Measurements from ENCODE around the gene RTN3. TPM values are rescaled to one million over a fixed set of nuclear protein-coding genes. Genes with fewer than 3 reads are reported as not detected.
A peak's percentile ranks its signal among the peaks of the same experiment; 100 is the strongest.

RTN3 gene
- total RNA-seq, 1 experiment from 2014 or later = 173 TPM

- Histone ChIP-seq H3K4ac (ENCODE audit: low read depth, low read length) (no peak within 1 kb of the TSS), H2AFZ (ENCODE audit: low read length) (no peak within 1 kb of the TSS), H3K23ac (ENCODE audit: insufficient read length, low read depth, low read length) (no peak within 1 kb of the TSS), H3K14ac (ENCODE audit: insufficient read depth, low read length) (peak within 1 kb of the TSS; percentile 58), H3K27ac (ENCODE audit: insufficient read length, low read depth, low read length) (no peak within 1 kb of the TSS), H4K20me1 (ENCODE audit: control insufficient read depth, insufficient read depth, insufficient read length) (no peaks in the 10 kb centered on the region), H2BK120ac (ENCODE audit: low read depth, low read length, poor library complexity, severe bottlenecking) (no peak within 1 kb of the TSS), H2BK5ac (ENCODE audit: insufficient read length, low read length) (no peak within 1 kb of the TSS), H3K79me2 (ENCODE audit: insufficient read depth, low read length) (peaks cover 3% of the 10 kb centered on the region; the same call in 1 of the 2 replicates), H2BK20ac (ENCODE audit: low read depth, low read length, poor library complexity, severe bottlenecking) (no peak within 1 kb of the TSS), H3K9ac (ENCODE audit: extremely low read depth, insufficient read length, low read length) (peak within 1 kb of the TSS; percentile 24), H3K27me3 (ENCODE audit: insufficient read depth, low read length) (peaks cover 7% of the 10 kb centered on the region; the same call in 1 of the 2 replicates), H3K79me1 (ENCODE audit: insufficient read depth, low read depth, low read length, poor library complexity, severe bottlenecking) (no peaks in the 10 kb centered on the region), H3K9me3 (ENCODE audit: control insufficient read depth, low read depth, low read length) (no peaks in the 10 kb centered on the region), H2BK12ac (ENCODE audit: insufficient read length, low read depth, low read length) (no peak within 1 kb of the TSS), H3K56ac (ENCODE audit: insufficient read length, low read depth, low read length) (no peak within 1 kb of the TSS), H4K91ac (ENCODE audit: insufficient read length, low read depth, low read length) (no peak within 1 kb of the TSS), H3T11ph (ENCODE audit: low read length) (no peak within 1 kb of the TSS), H3K4me1 (ENCODE audit: insufficient read depth, low read length) (peaks cover 3% of the 10 kb centered on the region; the same call in 1 of the 2 replicates), H2BK15ac (ENCODE audit: low read depth, low read length) (no peak within 1 kb of the TSS), H3K18ac (ENCODE audit: insufficient read length, low read depth, low read length) (no peak within 1 kb of the TSS), H3K23me2 (ENCODE audit: insufficient read length, low read depth, low read length, poor library complexity, severe bottlenecking) (peaks cover 15% of the 10 kb centered on the region), H4K8ac (replicated peaks; ENCODE audit: insufficient read length, low read depth, low read length) (no peak within 1 kb of the TSS), H2AK5ac (ENCODE audit: insufficient read length, low read length) (no peak within 1 kb of the TSS), H4K5ac (ENCODE audit: insufficient read length, low read depth, low read length) (no peak within 1 kb of the TSS), H3K4me2 (ENCODE audit: insufficient read depth, insufficient read length, low read length) (peak within 1 kb of the TSS; percentile 78)
- no peak; the same call in 1 of the 3 replicates for TF ChIP-seq CTCF (conservative IDR thresholded peaks at IDR 0.05)
- peaks cover 24% of the 10 kb centered on the region for H3K27me3 Mint-ChIP-seq (ENCODE audit: low read depth)
- H3K4me3 Mint-ChIP-seq = peak within 1 kb of the TSS; percentile 90 to 94
- DNase-seq = peak; percentile 73
- no CpG with 5 or more reads among the region's 113 CpGs for WGBS (ENCODE audit: extremely low coverage, insufficient read length, low lambda C conversion rate)
- H3K27ac Mint-ChIP-seq = peak within 1 kb of the TSS; percentile 82 to 97 (median 94)
- peaks cover 0 to 17% (median 4%) of the 10 kb centered on the region in 3 experiments; a peak in 3 of 7 replicates for H3K36me3 Mint-ChIP-seq (ENCODE audit: insufficient read depth in 1 of 3, low read depth in 3 of 3)
- peaks cover 38 to 43% of the 10 kb centered on the region in 2 experiments for H3K4me1 Mint-ChIP-seq
- H3K9me3 Mint-ChIP-seq = no peaks in the 10 kb centered on the region
Observed at GRCh38 chr11:63768237-63769041, 87.1 kb downstream of the RTN3 start, which contains the start of gene ZFTA. TSS of gene ZFTA (minus strand) at chr11:63768775. CDS start at chr11:63768622, 153 bp downstream.
